H1 (cell line): ENCODE measurements around the gene EME2. TPM values are rescaled to one million over a fixed set of nuclear protein-coding genes. Genes with fewer than 3 reads are reported as not detected.

Experiments used
- CTCF ChIA-PET: fragments of 300-600 bp; sonication (Branson Sonifier 250); formaldehyde crosslinking; loops from one replicate; lab custom pipeline; 2021; ENCODE audit not compliant: partially characterized antibody; lab: Charles Lee
- POLR2A ChIA-PET: fragments of 300-600 bp; sonication (Branson Sonifier 250); formaldehyde crosslinking; loops from one replicate; lab custom pipeline; 2021; ENCODE audit warnings: inconsistent platforms; ENCODE audit not compliant: partially characterized antibody; lab: Charles Lee
- DNase-seq, 2 experiments: peaks; one replicate each; pipeline versions ENCODE4 v3.0.0 to v3.0.0-alpha.2; 2010 to 2022; ENCODE audit warnings: low spot score in 2 of 2, low read depth in 1 of 2, mixed read lengths in 1 of 2
- FAIRE-seq: peaks from 2 replicates; lab custom pipeline; 2011; peaks lifted over from hg19 to GRCh38; lab: Jason Lieb, UNC
- H2AFZ ChIP-seq: 2 replicates; pipeline ENCODE4 v1.8.1; 2012; ENCODE audit warnings: low read length, inconsistent platforms
- H2AK5ac ChIP-seq: 2 replicates; pipeline ENCODE4 v1.6.1; 2013; ENCODE audit warnings: low read depth, low read length
- H2BK120ac ChIP-seq: replicated peaks from 2 replicates; pipeline ENCODE3; 2013; ENCODE audit warnings: low read depth, low read length, inconsistent platforms
- H2BK12ac ChIP-seq: 2 replicates; pipeline ENCODE4 v1.6.1; 2013; ENCODE audit warnings: low read depth, low read length
- H2BK15ac ChIP-seq: 2 replicates; pipeline ENCODE4 v1.6.1; 2013; ENCODE audit warnings: low read length
- H2BK20ac ChIP-seq: 2 replicates; pipeline ENCODE4 v1.6.1; 2013; ENCODE audit warnings: low read length
- H2BK5ac ChIP-seq: 2 replicates; pipeline ENCODE4 v1.6.1; 2013; ENCODE audit warnings: low read depth, low read length
- H3K14ac ChIP-seq: 2 replicates; pipeline ENCODE4 v1.6.1; 2013; ENCODE audit warnings: inconsistent platforms; ENCODE audit not compliant: insufficient read length
- H3K18ac ChIP-seq: 2 replicates; pipeline ENCODE4 v1.6.1; 2013; ENCODE audit warnings: low read length; ENCODE audit errors: extremely low read depth
- H3K23ac ChIP-seq: 2 replicates; pipeline ENCODE4 v1.6.1; 2013; ENCODE audit warnings: inconsistent platforms; ENCODE audit not compliant: insufficient read length
- H3K23me2 ChIP-seq: 2 replicates; pipeline ENCODE4 v1.6.1; 2013; ENCODE audit warnings: low read depth, low read length
- H3K27ac ChIP-seq: 2 replicates; pipeline ENCODE4 v1.6.1; 2011; ENCODE audit warnings: low read depth, low read length, inconsistent platforms
- H3K27me3 ChIP-seq, 4 experiments: replicated peaks in 1 of 4; 1 replicate in 1 of 4; 2 replicates in 3 of 4; pipeline versions ENCODE4 v1.6.1 to v1.8.1; 2011 to 2013; ENCODE audit warnings: low read length in 3 of 4, mild to moderate bottlenecking in 3 of 4, inconsistent platforms in 2 of 4, mixed read lengths in 2 of 4, moderate library complexity in 1 of 4; ENCODE audit not compliant: control insufficient read depth in 3 of 4, insufficient read depth in 3 of 4; ENCODE audit errors: extremely low read depth in 1 of 4
- H3K36me3 ChIP-seq, 4 experiments: 2 replicates each; pipeline versions ENCODE4 v1.6.1 to v1.8.1; 2011 to 2013; ENCODE audit warnings: mild to moderate bottlenecking in 4 of 4, low read length in 3 of 4, moderate library complexity in 2 of 4, control low read depth in 1 of 4, inconsistent platforms in 1 of 4; ENCODE audit not compliant: insufficient read depth in 4 of 4, control insufficient read depth in 2 of 4
- H3K4ac ChIP-seq: replicated peaks from 2 replicates; pipeline ENCODE3; 2013; ENCODE audit warnings: low read length, low read depth, mixed read lengths, inconsistent platforms; ENCODE audit not compliant: insufficient read length
- H3K4me1 ChIP-seq, 4 experiments: replicated peaks in 1 of 4; 1 replicate in 1 of 4; 2 replicates in 3 of 4; pipeline versions ENCODE4 v1.6.1 to v1.8.1; 2011 to 2013; ENCODE audit warnings: low read length in 3 of 4, inconsistent platforms in 2 of 4, mixed read lengths in 1 of 4; ENCODE audit not compliant: insufficient read depth in 4 of 4, control insufficient read depth in 3 of 4
- H3K4me2 ChIP-seq, 2 experiments: 2 replicates each; pipeline versions ENCODE4 v1.6.1 to v1.8.1; 2011 to 2013; ENCODE audit warnings: low read depth in 2 of 2, low read length in 2 of 2, control low read depth in 1 of 2, inconsistent platforms in 1 of 2, mild to moderate bottlenecking in 1 of 2; ENCODE audit not compliant: insufficient read depth in 1 of 2
- H3K4me3 ChIP-seq, 4 experiments: fragments of 200-600, 300-600 bp in 1 of 4; sonication (generic), shearing (Covaris generic), sonication (Bioruptor Twin) in 1 of 4; 2 replicates each; pipeline versions ENCODE4 v1.5.1 to v1.8.1; 2011 to 2016; ENCODE audit warnings: low read length in 4 of 4, low read depth in 3 of 4, control low read depth in 2 of 4, inconsistent platforms in 2 of 4, mild to moderate bottlenecking in 2 of 4, mixed read lengths in 1 of 4, moderate library complexity in 1 of 4; ENCODE audit not compliant: insufficient read depth in 2 of 4; ENCODE audit errors: extremely low read depth in 1 of 4
- H3K56ac ChIP-seq: replicated peaks from 2 replicates; pipeline ENCODE3; 2013; ENCODE audit warnings: low read depth, mild to moderate bottlenecking, mixed read lengths, low read length, inconsistent platforms; ENCODE audit not compliant: insufficient read length
- H3K79me1 ChIP-seq: 2 replicates; pipeline ENCODE4 v1.6.1; 2013; ENCODE audit warnings: low read depth, low read length, control low read depth
- H3K79me2 ChIP-seq, 2 experiments: 2 replicates each; pipeline versions ENCODE4 v1.6.1 to v1.8.1; 2012 to 2013; ENCODE audit warnings: low read length in 2 of 2, mild to moderate bottlenecking in 2 of 2, inconsistent platforms in 1 of 2; ENCODE audit not compliant: insufficient read depth in 2 of 2, control insufficient read depth in 1 of 2
- H3K9ac ChIP-seq, 4 experiments: replicated peaks in 1 of 4; 1 replicate in 1 of 4; 2 replicates in 3 of 4; pipeline versions ENCODE4 v1.6.1 to v1.8.1; 2011 to 2013; ENCODE audit warnings: low read depth in 3 of 4, low read length in 3 of 4, control low read depth in 2 of 4, mild to moderate bottlenecking in 2 of 4, moderate library complexity in 2 of 4, inconsistent platforms in 1 of 4; ENCODE audit errors: extremely low read depth in 1 of 4
- H3K9me3 ChIP-seq, 2 experiments: 2 replicates each; pipeline versions ENCODE4 v1.6.1 to v1.8.1; 2012 to 2013; ENCODE audit warnings: mild to moderate bottlenecking in 2 of 2, moderate library complexity in 2 of 2, control low read depth in 1 of 2, inconsistent platforms in 1 of 2, low read depth in 1 of 2, low read length in 1 of 2, mixed read lengths in 1 of 2; ENCODE audit not compliant: insufficient read depth in 2 of 2
- H4K20me1 ChIP-seq, 2 experiments: replicated peaks in 1 of 2; 2 replicates each; pipeline versions ENCODE3 to v1.8.1; 2011 to 2013; ENCODE audit warnings: inconsistent platforms in 2 of 2, low read length in 2 of 2, mild to moderate bottlenecking in 1 of 2; ENCODE audit not compliant: insufficient read depth in 2 of 2, control insufficient read depth in 1 of 2
- H4K5ac ChIP-seq: 2 replicates; pipeline ENCODE4 v1.6.1; 2013; ENCODE audit warnings: low read length, low read depth, mixed read lengths, inconsistent platforms; ENCODE audit not compliant: insufficient read length
- H4K8ac ChIP-seq: 2 replicates; pipeline ENCODE4 v1.8.0; 2013; ENCODE audit warnings: mild to moderate bottlenecking, moderate library complexity, low read length, inconsistent platforms; ENCODE audit not compliant: insufficient read depth; ENCODE audit errors: extremely low read depth
- H4K91ac ChIP-seq: replicated peaks from 2 replicates; pipeline ENCODE3; 2013; ENCODE audit warnings: low read length, mixed read lengths, inconsistent platforms; ENCODE audit not compliant: insufficient read length
- CEBPB ChIP-seq: IDR thresholded peaks from 2 replicates; pipeline ENCODE4 v1.6.1; 2012; ENCODE audit warnings: low read depth, low read length
- CTBP2 ChIP-seq: IDR thresholded peaks from 2 replicates; pipeline ENCODE4 v1.7.0; 2011; ENCODE audit warnings: borderline replicate concordance, mild to moderate bottlenecking, moderate library complexity, mixed read lengths, low read length; ENCODE audit not compliant: insufficient read depth, insufficient read length
- EGR1 ChIP-seq: IDR thresholded peaks from 2 replicates; pipeline ENCODE4 v1.6.1; 2011; ENCODE audit warnings: low read depth, low read length, borderline replicate concordance
- GABPA ChIP-seq: IDR thresholded peaks from 2 replicates; pipeline ENCODE4 v1.6.1; 2011; ENCODE audit warnings: mild to moderate bottlenecking, low read length, moderate library complexity, borderline replicate concordance; ENCODE audit not compliant: insufficient read depth
- GTF2F1 ChIP-seq: IDR thresholded peaks from 2 replicates; pipeline ENCODE4 v1.6.1; 2012; ENCODE audit warnings: low read depth, low read length, improper control_type of control experiment, borderline replicate concordance
- HDAC6 ChIP-seq: IDR thresholded peaks from one replicate; pipeline ENCODE4 v1.7.1; 2012; ENCODE audit warnings: low read depth, mild to moderate bottlenecking, inconsistent platforms, low read length, moderate library complexity
- KDM1A ChIP-seq: fragments of 200-600, 300-600 bp; sonication (generic); IDR thresholded peaks from 2 replicates; pipeline ENCODE4 v1.7.1; 2016; ENCODE audit warnings: mild to moderate bottlenecking, low read length, borderline replicate concordance
- NANOG ChIP-seq: IDR thresholded peaks from 2 replicates; pipeline ENCODE4 v1.6.1; 2011; ENCODE audit warnings: low read length, low read depth, mild to moderate bottlenecking, inconsistent platforms; ENCODE audit not compliant: insufficient read depth, poor library complexity, severe bottlenecking
- POLR2A ChIP-seq, 2 experiments: IDR thresholded peaks; 1 replicate in 1 of 2; 2 replicates in 1 of 2; pipeline ENCODE4 v1.6.1; 2011; ENCODE audit warnings: low read depth in 2 of 2, low read length in 2 of 2, mild to moderate bottlenecking in 2 of 2; ENCODE audit errors: control extremely low read depth in 1 of 2
- RBBP5 ChIP-seq: IDR thresholded peaks from 2 replicates; pipeline ENCODE4 v1.7.1; 2012; ENCODE audit warnings: low read depth, mild to moderate bottlenecking, inconsistent platforms, low read length, moderate library complexity, borderline replicate concordance
- RXRA ChIP-seq: IDR thresholded peaks from 2 replicates; pipeline ENCODE4 v1.6.1; 2011; ENCODE audit warnings: low read depth, mild to moderate bottlenecking, low read length, moderate library complexity; ENCODE audit not compliant: insufficient read depth
- SAP30 ChIP-seq: fragments of 300-600 bp; sonication (generic); IDR thresholded peaks from 2 replicates; pipeline ENCODE4 v1.7.1; 2012; ENCODE audit warnings: low read length, moderate library complexity, mild to moderate bottlenecking, inconsistent platforms; ENCODE audit not compliant: insufficient read depth, insufficient replicate concordance
- USF2 ChIP-seq: IDR thresholded peaks from 2 replicates; pipeline ENCODE4 v1.6.1; 2011; ENCODE audit warnings: low read length, improper control_type of control experiment
- YY1 ChIP-seq: IDR thresholded peaks from 2 replicates; pipeline ENCODE4 v1.6.1; 2011; ENCODE audit warnings: low read depth, mild to moderate bottlenecking, low read length
- WGBS, 2 experiments: shearing (Covaris generic) in 1 of 2; methylation state at CpG; one replicate each; pipeline versions ENCODE4 v1.1.6 to v1.1.7; 2013 to 2015; ENCODE audit warnings: low lambda C conversion rate in 2 of 2, mixed read lengths in 2 of 2, inconsistent platforms in 1 of 2, low coverage in 1 of 2, missing lambda C conversion rate in 1 of 2; ENCODE audit not compliant: insufficient replicate concordance in 2 of 2, insufficient coverage in 1 of 2, insufficient read length in 1 of 2; ENCODE audit errors: extremely low coverage in 1 of 2, missing lambda C conversion rate in 1 of 2; 5-methylcytosine and 5-hydroxymethylcytosine counted together
- polyA plus RNA-seq, 7 experiments: library from polyadenylated mRNA; depleted of rRNA in 3 of 7; stranded (reverse) in 5 of 7; unstranded in 2 of 7; fragments of >200 nt in 5 of 7; fragments of 200-250 nt in 2 of 7; gene quantifications; 1 replicate in 5 of 7; 2 replicates in 1 of 7; 4 replicates in 1 of 7; pipeline versions ENCODE4 v1.2.1 to v1.2.3, GENCODE V29; 2011 to 2013; ENCODE audit warnings: missing spikeins in 2 of 7, mixed read lengths in 2 of 7
- total RNA-seq: library from RNA; stranded (reverse); fragmentation: NEBNext Ultra II Directional; extraction: Animal tissue kit (Norgen Biotek cat#: 25700); gene quantifications from 2 replicates; pipeline ENCODE4 v1.2.1, GENCODE V29; 2021

Gene EME2
- total and polyA plus RNA-seq, 2 of the 8 experiments (the other 6 are each of a cell fraction or from before 2014, with no cell fraction given), result 13.1 to 19.7 TPM

- H2AFZ ChIP-seq, result no peak overlapping the region
- no peak overlapping the region for H2BK12ac ChIP-seq
- H4K8ac ChIP-seq, result peak overlapping the region; percentile 85; the same call in 1 of the 2 replicates
- ChIA-PET CTCF (no interaction called here), POLR2A (interaction anchor here (1.3 kb wide), 1 partner anchor 147 kb away, joined by 5 read pairs; the partner anchor contains the start of gene RPS2)
- no peak overlapping the region for H3K14ac ChIP-seq
- FAIRE-seq (no peak), DNase-seq (no peak)
- peaks cover 3 to 4% of the 10 kb centered on the region in 2 experiments for H4K20me1 ChIP-seq
- H3K27ac ChIP-seq, result no peak overlapping the region
- H2BK15ac ChIP-seq, result no peak overlapping the region
- no peak overlapping the region for H4K5ac ChIP-seq
- H4K91ac ChIP-seq, result no peak overlapping the region
- H3K9ac ChIP-seq, result no peak overlapping the region
- peaks cover 0 to 9% (median 4%) of the 10 kb centered on the region in 4 experiments; a peak in 5 of 8 replicates for H3K36me3 ChIP-seq
- H2AK5ac ChIP-seq, result no peak overlapping the region
- H2BK120ac ChIP-seq, result no peak overlapping the region
- no peaks in the 10 kb centered on the region for H3K9me3 ChIP-seq
- H3K79me1 ChIP-seq, result no peaks in the 10 kb centered on the region
- H2BK5ac ChIP-seq, result no peak overlapping the region
- no peak overlapping the region for H3K4ac ChIP-seq
- H3K27me3 ChIP-seq, result no peaks in the 10 kb centered on the region
- H3K4me1 ChIP-seq, result no peaks in the 10 kb centered on the region
- H3K18ac ChIP-seq, result no peak overlapping the region
- H3K23ac ChIP-seq, result no peak overlapping the region
- no peak overlapping the region for H3K4me2 ChIP-seq
- no peak overlapping the region for H2BK20ac ChIP-seq
- no peaks in the 10 kb centered on the region for H3K79me2 ChIP-seq
- no peak overlapping the region for H3K4me3 ChIP-seq
- WGBS, 2 experiments, result 94% methylated on average over 9 of the region's 9 CpGs; no CpG with 5 or more reads in 1 of the 2 experiments
- no peak overlapping the region for H3K56ac ChIP-seq
- H3K23me2 ChIP-seq, result no peaks in the 10 kb centered on the region
- TF ChIP-seq GABPA (no peak), SAP30 (no peak), KDM1A (no peak), CEBPB (no peak), EGR1 (no peak), RBBP5 (no peak), HDAC6 (no peak), NANOG (no peak), POLR2A (IDR thresholded peaks at IDR 0.05; ENCODE audit: control extremely low read depth in 1 of 2, low read depth in 2 of 2, low read length in 2 of 2) (no peak), CTBP2 (no peak), RXRA (no peak), GTF2F1 (no peak), USF2 (no peak), YY1 (no peak)
Observed at GRCh38 chr16:1817276-1817589, 44.6 kb downstream of the EME2 start.
